ENCODE results near the gene LRRC74A. TPM values are rescaled to one million over a fixed set of nuclear protein-coding genes. Genes with fewer than 3 reads are reported as not detected.

Gene LRRC74A
- polyA plus RNA-seq, 1 donor (not counting 4 experiments of a cell fraction or from before 2014, with no cell fraction given): not detected

DNA sequence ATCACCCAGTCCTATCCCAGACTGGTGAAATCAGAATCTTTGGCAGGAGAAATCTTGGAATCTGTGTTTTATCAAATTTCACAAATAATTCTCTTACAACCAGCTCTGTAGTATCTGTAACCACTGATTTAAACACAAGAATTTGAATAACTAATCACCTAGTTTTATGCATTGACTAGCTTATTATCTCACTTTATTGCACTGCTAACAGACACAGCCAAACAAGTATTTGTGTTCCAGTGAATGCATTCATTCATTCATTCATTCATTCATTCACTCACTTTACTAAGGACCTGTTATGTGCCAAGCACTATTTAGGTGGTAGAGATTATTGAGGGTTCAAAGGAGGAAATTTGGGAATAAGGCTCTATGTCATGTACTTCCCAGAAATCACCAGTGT is 16.2 kb downstream of the LRRC74A start:
- no peak overlapping the region for H3K27ac ChIP-seq (ENCODE audit: control insufficient read depth, insufficient read depth, low read length)

DNA sequence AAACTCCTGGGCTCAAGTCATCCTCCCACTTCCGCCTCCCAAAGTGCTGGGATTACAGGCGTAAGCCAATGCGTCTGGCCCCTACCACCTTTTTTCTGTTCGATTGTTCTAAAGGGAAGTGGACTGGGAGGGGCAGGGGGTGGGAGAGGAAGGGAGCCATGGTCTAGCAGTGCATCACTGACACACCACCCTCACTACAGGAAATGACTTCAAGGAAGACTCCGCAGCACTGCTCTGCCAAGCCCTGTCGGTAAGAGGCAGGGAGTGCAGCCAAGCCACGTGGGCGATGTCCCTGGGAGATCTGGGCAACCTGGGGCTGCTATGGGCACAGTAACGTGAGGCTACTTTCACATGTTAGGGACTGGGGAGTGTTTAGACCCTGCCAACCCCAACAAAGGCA is 18.0 kb downstream of the LRRC74A start:
- Histone ChIP-seq H3K9me1 (ENCODE audit: control insufficient read depth, extremely low read depth, insufficient read depth, low read length) (no peaks in the 10 kb centered on the region), H4K20me1 (ENCODE audit: control insufficient read depth, extremely low read depth, insufficient read depth, low read length) (no peaks in the 10 kb centered on the region), H2AFZ (ENCODE audit: control insufficient read depth, low read length) (peak overlapping the region; percentile 14), H3K4me3 (ENCODE audit: control insufficient read depth in 2 of 3, extremely low read depth in 1 of 3, insufficient read depth in 2 of 3, low read depth in 1 of 3, low read length in 3 of 3) (no peak overlapping the region), H3K36me3 (ENCODE audit: control insufficient read depth in 2 of 2, extremely low read depth in 1 of 2, insufficient read depth in 2 of 2, low read length in 2 of 2) (no peaks in the 10 kb centered on the region), H3K79me2 (ENCODE audit: control insufficient read depth, insufficient read depth, low read length) (no peaks in the 10 kb centered on the region), H3K4me2 (ENCODE audit: control insufficient read depth, extremely low read depth, insufficient read depth, low read depth, low read length) (no peak overlapping the region), H3K27me3 (ENCODE audit: control insufficient read depth, extremely low read depth, insufficient read depth, low read length) (peaks cover under 1% of the 10 kb centered on the region), H3K9me3 (ENCODE audit: control insufficient read depth, low read depth, low read length) (no peaks in the 10 kb centered on the region), H3K4me1 (ENCODE audit: control insufficient read depth, extremely low read depth, insufficient read depth, low read length) (no peaks in the 10 kb centered on the region), H3K9ac (ENCODE audit: control insufficient read depth, extremely low read depth, insufficient read depth, low read length) (no peak overlapping the region), H3K27ac (ENCODE audit: control insufficient read depth, insufficient read depth, low read length) (no peak overlapping the region)
- peak; percentile 17 to 23 (median 18) for TF ChIP-seq CTCF (optimal IDR thresholded peaks at IDR 0.05 in 1 of 3, IDR thresholded peaks at IDR 0.05 in 1 of 3, conservative IDR thresholded peaks at IDR 0.05 in 1 of 3; ENCODE audit: extremely low read depth in 1 of 3, insufficient read depth in 2 of 3, low read length in 3 of 3)
- no peak for TF ChIP-seq EZH2 (IDR thresholded peaks at IDR 0.05; ENCODE audit: low read length)
- DNase-seq (ENCODE audit: low read depth, low spot score): no peak
- dilution Hi-C loops (cut with MboI; ENCODE audit: extremely low pct_ligation_motif_present, low sequenced_read_pairs): no loop called here
- FAIRE-seq: no peak

More for the DNA sequence above, 16.2 kb downstream of the LRRC74A start:
- no peak for FAIRE-seq
- Histone ChIP-seq H3K4me2 (ENCODE audit: control insufficient read depth, extremely low read depth, insufficient read depth, low read depth, low read length) (no peak overlapping the region), H3K4me3 (ENCODE audit: control insufficient read depth in 2 of 3, extremely low read depth in 1 of 3, insufficient read depth in 2 of 3, low read depth in 1 of 3, low read length in 3 of 3) (no peak overlapping the region), H3K79me2 (ENCODE audit: control insufficient read depth, insufficient read depth, low read length) (no peaks in the 10 kb centered on the region), H3K36me3 (ENCODE audit: control insufficient read depth in 2 of 2, extremely low read depth in 1 of 2, insufficient read depth in 2 of 2, low read length in 2 of 2) (no peaks in the 10 kb centered on the region), H3K27me3 (ENCODE audit: control insufficient read depth, extremely low read depth, insufficient read depth, low read length) (peaks cover 3% of the 10 kb centered on the region), H3K9me3 (ENCODE audit: control insufficient read depth, low read depth, low read length) (no peaks in the 10 kb centered on the region), H3K4me1 (ENCODE audit: control insufficient read depth, extremely low read depth, insufficient read depth, low read length) (no peaks in the 10 kb centered on the region), H4K20me1 (ENCODE audit: control insufficient read depth, extremely low read depth, insufficient read depth, low read length) (no peaks in the 10 kb centered on the region), H3K9me1 (ENCODE audit: control insufficient read depth, extremely low read depth, insufficient read depth, low read length) (no peaks in the 10 kb centered on the region), H2AFZ (ENCODE audit: control insufficient read depth, low read length) (no peak overlapping the region), H3K9ac (ENCODE audit: control insufficient read depth, extremely low read depth, insufficient read depth, low read length) (no peak overlapping the region)
- DNase-seq (ENCODE audit: low read depth, low spot score): no peak
- TF ChIP-seq CTCF (optimal IDR thresholded peaks at IDR 0.05 in 1 of 3, IDR thresholded peaks at IDR 0.05 in 1 of 3, conservative IDR thresholded peaks at IDR 0.05 in 1 of 3; ENCODE audit: extremely low read depth in 1 of 3, insufficient read depth in 2 of 3, low read length in 3 of 3): no peak
- dilution Hi-C loops (cut with MboI; ENCODE audit: extremely low pct_ligation_motif_present, low sequenced_read_pairs): no loop called here

Data from keratinocyte (primary cell).